K562 (cell line): Measurements from ENCODE around the gene AGPAT1. TPM values are rescaled to one million over a fixed set of nuclear protein-coding genes. Genes with fewer than 3 reads are reported as not detected.
A peak's percentile ranks its signal among the peaks of the same experiment; 100 is the strongest.

Experiments used
- CHD1 ChIP-seq: fragments of 200-600 bp; sonication (generic); IDR thresholded peaks from one replicate; pipeline ENCODE4 v1.6.1; 2012; ENCODE audit warnings: mild to moderate bottlenecking, moderate library complexity, low read length, inconsistent platforms
- ESRRA ChIP-seq: fragments of 450-650 bp; IDR thresholded peaks from 2 replicates; pipeline ENCODE4 v1.6.1; 2014; ENCODE audit warnings: low read depth, mild to moderate bottlenecking, moderate library complexity, borderline replicate concordance
- HBP1 ChIP-seq: fragments of 450-650 bp; formaldehyde crosslinking; IDR thresholded peaks from 2 replicates; pipeline ENCODE4 v1.4.0; 2022; ENCODE audit warnings: missing genetic modification characterization
- HDAC3 ChIP-seq: fragments of 450-650 bp; IDR thresholded peaks from 2 replicates; pipeline ENCODE4 v1.6.1; 2018; ENCODE audit warnings: borderline replicate concordance, mild to moderate bottlenecking, moderate library complexity; ENCODE audit not compliant: partially characterized antibody
- IRF9 ChIP-seq: fragments of 450-650 bp; IDR thresholded peaks from 2 replicates; pipeline ENCODE4 v1.6.1; 2016; ENCODE audit warnings: missing biosample characterization, missing genetic modification characterization
- MAZ ChIP-seq, 2 experiments: fragments of 450-650 bp in 1 of 2; sonication (generic) in 1 of 2; formaldehyde crosslinking; IDR thresholded peaks in 1 of 2; conservative IDR thresholded peaks in 1 of 2; 2 replicates each; pipeline versions ENCODE4 v1.4.0 to v1.5.0; 2020; ENCODE audit warnings: mild to moderate bottlenecking in 1 of 2, missing genetic modification reagents in 1 of 2
- TBL1XR1 ChIP-seq, 2 experiments: IDR thresholded peaks; 2 replicates each; pipeline ENCODE4 v1.6.1; 2012; ENCODE audit warnings: improper control_type of control experiment in 2 of 2, low read length in 2 of 2, mild to moderate bottlenecking in 1 of 2
- ZC3H11A ChIP-seq: IDR thresholded peaks from 2 replicates; pipeline ENCODE4 v1.6.1; 2012; ENCODE audit warnings: low read depth, low read length, improper control_type of control experiment
- ZMIZ1 ChIP-seq, 2 experiments: fragments of 150-350 bp in 1 of 2; IDR thresholded peaks; 2 replicates each; pipeline ENCODE4 v1.6.1; 2012 to 2016; ENCODE audit warnings: low read depth in 2 of 2, low read length in 2 of 2, mild to moderate bottlenecking in 1 of 2, moderate library complexity in 1 of 2
- ZNF263 ChIP-seq: sonication (generic); formaldehyde crosslinking; IDR thresholded peaks from 2 replicates; pipeline ENCODE4 v1.8.0; 2022; ENCODE audit warnings: mild to moderate bottlenecking, missing genetic modification reagents, borderline replicate concordance
- ZNF717 ChIP-seq: fragments of 250-450 bp; sonication (Bioruptor Pico); IDR thresholded peaks from 2 replicates; pipeline ENCODE4 v1.5.0; 2021
- ZNF77 ChIP-seq: fragments of 250-450 bp; sonication (Bioruptor Pico); IDR thresholded peaks from 2 replicates; pipeline ENCODE4 v1.5.0; 2020
- polyA plus RNA-seq, 8 experiments: library from polyadenylated mRNA; depleted of rRNA in 4 of 8; stranded (reverse) in 5 of 8; unstranded in 3 of 8; fragments of >200 nt; fragmentation: Nextera tagmentation in 2 of 8; fragmentation: Illumina TruSeq in 1 of 8; extraction: Ambion mirVana in 2 of 8; extraction: Trizol in 1 of 8; gene quantifications; 2 replicates each; pipeline versions ENCODE4 v1.2.1 to v1.2.3, GENCODE V29; 2011 to 2014; ENCODE audit warnings: inconsistent platforms in 1 of 8, missing spikeins in 1 of 8
- total RNA-seq, 7 experiments: library from RNA; depleted of rRNA in 6 of 7; stranded (reverse); fragments of >200 nt in 6 of 7; fragmentation: Illumina TruSeq in 2 of 7; extraction: Trizol in 2 of 7; gene quantifications; 2 replicates each; pipeline versions ENCODE4 v1.2.1 to v1.2.3, GENCODE V29; 2011 to 2021; ENCODE audit warnings: low replicate concordance in 1 of 7
- TF ChIP-seq, protein P1 (sequence below): fragments of 450-650 bp; formaldehyde crosslinking; IDR thresholded peaks from 2 replicates; pipeline ENCODE4 v1.4.0; 2022; ENCODE audit warnings: mild to moderate bottlenecking, moderate library complexity
- TF ChIP-seq, protein P2 (sequence below): sonication (generic); formaldehyde crosslinking; IDR thresholded peaks from 2 replicates; pipeline ENCODE4 v1.8.0; 2023; ENCODE audit warnings: mild to moderate bottlenecking, missing genetic modification reagents
- TF ChIP-seq, protein P3 (sequence below): IDR thresholded peaks from 2 replicates; pipeline ENCODE4 v1.6.1; 2011; ENCODE audit not compliant: insufficient read length; ENCODE audit errors: extremely low read depth
- TF ChIP-seq, protein P4 (sequence below): sonication (generic); IDR thresholded peaks from 2 replicates; pipeline ENCODE4 v1.6.1; 2016

The AGPAT1 gene
- total and polyA plus RNA-seq, 9 of the 15 experiments (the other 6 are each of a cell fraction or from before 2014, with no cell fraction given) = 37.9 to 176 (median 69.4) TPM

DNA sequence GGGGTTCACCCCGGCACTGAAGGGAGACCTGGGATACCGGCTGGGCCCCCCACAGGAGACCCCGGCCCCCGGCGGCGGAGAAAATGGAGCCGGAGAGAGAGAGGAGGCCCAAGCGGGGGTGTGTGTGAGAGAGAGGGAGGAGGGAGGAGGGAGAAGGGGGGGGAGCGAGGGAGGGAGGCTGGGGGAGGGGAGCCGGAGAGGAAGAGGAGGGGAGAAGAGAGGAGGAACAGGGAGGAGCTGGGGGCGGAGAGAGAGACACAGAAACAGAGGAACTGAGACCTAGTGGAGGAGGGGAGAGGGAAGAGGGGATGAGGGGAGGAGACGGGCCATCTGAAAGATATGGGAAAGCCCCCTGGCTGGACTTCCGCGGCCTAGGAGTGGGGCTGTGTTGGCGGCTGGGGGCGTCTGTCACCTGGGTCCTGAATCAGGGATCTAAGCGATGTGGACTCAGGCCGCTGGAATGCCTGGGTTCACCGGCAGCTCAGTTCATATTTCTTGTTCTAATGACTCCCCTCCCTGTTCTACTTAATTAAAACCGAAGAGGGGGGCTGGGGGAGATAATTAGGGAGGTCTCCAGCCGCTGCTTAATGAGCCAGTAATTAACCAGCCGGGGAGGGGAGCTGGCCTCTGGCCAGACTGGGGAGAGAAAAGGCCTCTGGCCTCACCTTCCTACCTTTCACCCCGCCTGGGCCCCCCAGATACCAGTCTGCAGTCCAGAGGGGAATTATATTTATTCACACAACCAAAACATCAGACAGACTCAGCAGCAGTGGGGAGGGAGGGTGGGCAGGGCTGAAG is 14.4 kb upstream of the AGPAT1 start, which contains the start of gene PBX2 (continued):
- TF ChIP-seq, protein P1, sequence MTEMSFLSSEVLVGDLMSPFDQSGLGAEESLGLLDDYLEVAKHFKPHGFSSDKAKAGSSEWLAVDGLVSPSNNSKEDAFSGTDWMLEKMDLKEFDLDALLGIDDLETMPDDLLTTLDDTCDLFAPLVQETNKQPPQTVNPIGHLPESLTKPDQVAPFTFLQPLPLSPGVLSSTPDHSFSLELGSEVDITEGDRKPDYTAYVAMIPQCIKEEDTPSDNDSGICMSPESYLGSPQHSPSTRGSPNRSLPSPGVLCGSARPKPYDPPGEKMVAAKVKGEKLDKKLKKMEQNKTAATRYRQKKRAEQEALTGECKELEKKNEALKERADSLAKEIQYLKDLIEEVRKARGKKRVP = no peak
- no peak for TF ChIP-seq IRF9 (tag)
- TF ChIP-seq MAZ (CRISPR knock-in tag; conservative IDR thresholded peaks at IDR 0.05 in 1 of 2, IDR thresholded peaks at IDR 0.05 in 1 of 2) = peak; percentile 87 to 95
- no peak for TF ChIP-seq ZNF717 (CRISPR knock-in tag)
- TF ChIP-seq CHD1 = no peak
- TF ChIP-seq, protein P2, sequence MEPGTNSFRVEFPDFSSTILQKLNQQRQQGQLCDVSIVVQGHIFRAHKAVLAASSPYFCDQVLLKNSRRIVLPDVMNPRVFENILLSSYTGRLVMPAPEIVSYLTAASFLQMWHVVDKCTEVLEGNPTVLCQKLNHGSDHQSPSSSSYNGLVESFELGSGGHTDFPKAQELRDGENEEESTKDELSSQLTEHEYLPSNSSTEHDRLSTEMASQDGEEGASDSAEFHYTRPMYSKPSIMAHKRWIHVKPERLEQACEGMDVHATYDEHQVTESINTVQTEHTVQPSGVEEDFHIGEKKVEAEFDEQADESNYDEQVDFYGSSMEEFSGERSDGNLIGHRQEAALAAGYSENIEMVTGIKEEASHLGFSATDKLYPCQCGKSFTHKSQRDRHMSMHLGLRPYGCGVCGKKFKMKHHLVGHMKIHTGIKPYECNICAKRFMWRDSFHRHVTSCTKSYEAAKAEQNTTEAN (CRISPR knock-in tag) = no peak
- TF ChIP-seq, protein P3, sequence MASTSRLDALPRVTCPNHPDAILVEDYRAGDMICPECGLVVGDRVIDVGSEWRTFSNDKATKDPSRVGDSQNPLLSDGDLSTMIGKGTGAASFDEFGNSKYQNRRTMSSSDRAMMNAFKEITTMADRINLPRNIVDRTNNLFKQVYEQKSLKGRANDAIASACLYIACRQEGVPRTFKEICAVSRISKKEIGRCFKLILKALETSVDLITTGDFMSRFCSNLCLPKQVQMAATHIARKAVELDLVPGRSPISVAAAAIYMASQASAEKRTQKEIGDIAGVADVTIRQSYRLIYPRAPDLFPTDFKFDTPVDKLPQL = no peak
- TF ChIP-seq ZC3H11A = no peak
- TF ChIP-seq ZNF77 (CRISPR knock-in tag) = no peak
- no peak; a peak in 1 of 4 replicates for TF ChIP-seq ZMIZ1 (IDR thresholded peaks at IDR 0.05; ENCODE audit: low read depth in 2 of 2, low read length in 2 of 2)
- 0 out of 2 replicates have a peak, but pooled peaks have one; percentile 27 for TF ChIP-seq ESRRA
- TF ChIP-seq, protein P4, sequence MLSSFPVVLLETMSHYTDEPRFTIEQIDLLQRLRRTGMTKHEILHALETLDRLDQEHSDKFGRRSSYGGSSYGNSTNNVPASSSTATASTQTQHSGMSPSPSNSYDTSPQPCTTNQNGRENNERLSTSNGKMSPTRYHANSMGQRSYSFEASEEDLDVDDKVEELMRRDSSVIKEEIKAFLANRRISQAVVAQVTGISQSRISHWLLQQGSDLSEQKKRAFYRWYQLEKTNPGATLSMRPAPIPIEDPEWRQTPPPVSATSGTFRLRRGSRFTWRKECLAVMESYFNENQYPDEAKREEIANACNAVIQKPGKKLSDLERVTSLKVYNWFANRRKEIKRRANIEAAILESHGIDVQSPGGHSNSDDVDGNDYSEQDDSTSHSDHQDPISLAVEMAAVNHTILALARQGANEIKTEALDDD = no peak
- peak; percentile 100 for TF ChIP-seq ZNF263 (CRISPR knock-in tag)
- TF ChIP-seq HDAC3 = peak; percentile 18
- peak in 1 of 2 experiments; percentile 51; a peak in 1 of 4 replicates for TF ChIP-seq TBL1XR1 (IDR thresholded peaks at IDR 0.05; ENCODE audit: low read length in 2 of 2)
- peak; percentile 93 for TF ChIP-seq HBP1 (CRISPR knock-in tag)
